Hepatocyte (in vitro differentiated cells): ENCODE results near the gene GALNT5. TPM values are rescaled to one million over a fixed set of nuclear protein-coding genes. Genes with fewer than 3 reads are reported as not detected.

Experiments
- DNase-seq: peaks from one replicate; pipeline ENCODE4 v3.0.0-alpha.2; 2016; ENCODE audit warnings: low spot score
- H2AFZ ChIP-seq: fragments of 200-600 bp; sonication (generic); 2 replicates; pipeline ENCODE4 v1.6.0; 2016; ENCODE audit warnings: antibody characterized with exemption, mild to moderate bottlenecking
- H3K27ac ChIP-seq: fragments of 200-600 bp; sonication (generic); 2 replicates; pipeline ENCODE4 v1.5.1; 2016; ENCODE audit warnings: mild to moderate bottlenecking
- H3K27me3 ChIP-seq: fragments of 200-600 bp; sonication (generic); 2 replicates; pipeline ENCODE4 v1.6.1; 2016
- H3K36me3 ChIP-seq: fragments of 200-600 bp; sonication (generic); replicated peaks from 2 replicates; pipeline ENCODE4 v1.5.1; 2016; ENCODE audit warnings: low read depth; ENCODE audit not compliant: insufficient read depth
- H3K4me1 ChIP-seq: fragments of 200-600 bp; sonication (generic); 2 replicates; pipeline ENCODE4 v1.5.1; 2016; ENCODE audit warnings: mild to moderate bottlenecking, moderate library complexity; ENCODE audit not compliant: insufficient read depth
- H3K4me2 ChIP-seq: fragments of 200-600 bp; sonication (generic); 2 replicates; pipeline ENCODE4 v1.6.0; 2016
- H3K4me3 ChIP-seq: fragments of 200-600 bp; sonication (generic); 2 replicates; pipeline ENCODE4 v1.5.1; 2016; ENCODE audit warnings: mild to moderate bottlenecking
- H3K79me2 ChIP-seq: fragments of 200-600 bp; sonication (generic); 2 replicates; pipeline ENCODE4 v1.6.0; 2017; ENCODE audit warnings: mild to moderate bottlenecking
- H3K9me2 ChIP-seq: fragments of 200-600 bp; sonication (generic); replicated peaks from 2 replicates; pipeline ENCODE4 v1.6.0; 2017; ENCODE audit warnings: mild to moderate bottlenecking; ENCODE audit not compliant: insufficient read depth
- H3K9me3 ChIP-seq: fragments of 200-600 bp; sonication (generic); 2 replicates; pipeline ENCODE4 v1.5.1; 2016; ENCODE audit warnings: low read depth, mild to moderate bottlenecking
- H4K20me1 ChIP-seq: fragments of 200-600 bp; sonication (generic); 2 replicates; pipeline ENCODE4 v1.6.0; 2016; ENCODE audit warnings: mild to moderate bottlenecking; ENCODE audit not compliant: insufficient read depth, poor library complexity, severe bottlenecking
- EZH2 ChIP-seq: fragments of 200-600 bp; sonication (generic); IDR thresholded peaks from 2 replicates; pipeline ENCODE4 v1.6.1; 2016; ENCODE audit warnings: antibody characterized with exemption, mild to moderate bottlenecking, borderline replicate concordance
- EZH2phosphoT487 ChIP-seq: fragments of 200-600 bp; sonication (generic); IDR thresholded peaks from one replicate; pipeline ENCODE4 v1.6.1; 2018; ENCODE audit warnings: antibody characterized with exemption, mild to moderate bottlenecking, low read depth, moderate library complexity; ENCODE audit not compliant: unreplicated experiment, severe bottlenecking
- WGBS: methylation state at CpG from one replicate; pipeline ENCODE4 v1.1.6; 2016; ENCODE audit warnings: low lambda C conversion rate; ENCODE audit errors: missing lambda C conversion rate; 5-methylcytosine and 5-hydroxymethylcytosine counted together
- polyA plus RNA-seq: library from polyadenylated mRNA; unstranded; fragments of >200 nt; fragmentation: Nextera tagmentation; extraction: Ambion mirVana; gene quantifications from 2 replicates; pipeline ENCODE4 v1.2.1, GENCODE V29; 2016
- total RNA-seq: library from RNA; depleted of rRNA; stranded (reverse); fragments of >200 nt; gene quantifications from 2 replicates; pipeline ENCODE4 v1.2.3, GENCODE V29; 2014
- TF ChIP-seq, protein P1 (sequence below): fragments of 200-600 bp; sonication (generic); IDR thresholded peaks from 2 replicates; pipeline ENCODE4 v1.5.1; 2016; ENCODE audit warnings: antibody characterized with exemption, mild to moderate bottlenecking; ENCODE audit not compliant: poor library complexity

The GALNT5 gene
- total and polyA plus RNA-seq, 2 experiments from 2014 or later = 6.0 to 16.3 TPM

DNA sequence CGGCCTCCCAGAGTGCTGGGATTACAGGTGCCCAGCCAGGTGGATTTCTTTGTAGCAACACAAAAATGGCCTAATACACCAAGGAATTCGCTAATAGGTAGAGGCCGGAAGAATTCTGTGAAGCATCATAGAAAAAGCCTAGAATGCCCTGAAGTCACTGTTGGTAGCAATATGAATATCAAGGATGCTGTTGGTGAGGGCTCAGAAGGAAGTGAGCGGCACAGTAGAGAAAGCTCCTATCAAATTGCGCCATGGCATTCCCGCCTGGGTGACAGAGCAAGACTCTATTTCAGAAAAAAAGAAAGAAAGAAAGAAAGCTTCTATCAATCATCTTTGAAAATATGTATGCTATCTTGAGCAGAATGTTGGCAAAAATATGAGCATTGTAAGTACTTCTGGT, 23.8 kb downstream of the GALNT5 start:
- H3K4me2 ChIP-seq = no peak overlapping the region
- H3K9me3 ChIP-seq = no peaks in the 10 kb centered on the region
- H3K27me3 ChIP-seq = no peaks in the 10 kb centered on the region
- H3K4me3 ChIP-seq = no peak overlapping the region
- H3K36me3 ChIP-seq = no peaks in the 10 kb centered on the region
- H3K79me2 ChIP-seq = no peaks in the 10 kb centered on the region
- H3K27ac ChIP-seq = no peak overlapping the region
- no peak for DNase-seq
- no peak for TF ChIP-seq EZH2
- TF ChIP-seq, protein P1, sequence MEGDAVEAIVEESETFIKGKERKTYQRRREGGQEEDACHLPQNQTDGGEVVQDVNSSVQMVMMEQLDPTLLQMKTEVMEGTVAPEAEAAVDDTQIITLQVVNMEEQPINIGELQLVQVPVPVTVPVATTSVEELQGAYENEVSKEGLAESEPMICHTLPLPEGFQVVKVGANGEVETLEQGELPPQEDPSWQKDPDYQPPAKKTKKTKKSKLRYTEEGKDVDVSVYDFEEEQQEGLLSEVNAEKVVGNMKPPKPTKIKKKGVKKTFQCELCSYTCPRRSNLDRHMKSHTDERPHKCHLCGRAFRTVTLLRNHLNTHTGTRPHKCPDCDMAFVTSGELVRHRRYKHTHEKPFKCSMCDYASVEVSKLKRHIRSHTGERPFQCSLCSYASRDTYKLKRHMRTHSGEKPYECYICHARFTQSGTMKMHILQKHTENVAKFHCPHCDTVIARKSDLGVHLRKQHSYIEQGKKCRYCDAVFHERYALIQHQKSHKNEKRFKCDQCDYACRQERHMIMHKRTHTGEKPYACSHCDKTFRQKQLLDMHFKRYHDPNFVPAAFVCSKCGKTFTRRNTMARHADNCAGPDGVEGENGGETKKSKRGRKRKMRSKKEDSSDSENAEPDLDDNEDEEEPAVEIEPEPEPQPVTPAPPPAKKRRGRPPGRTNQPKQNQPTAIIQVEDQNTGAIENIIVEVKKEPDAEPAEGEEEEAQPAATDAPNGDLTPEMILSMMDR = no peak
- TF ChIP-seq EZH2phosphoT487 = no peak
- no peak overlapping the region for H2AFZ ChIP-seq
- no peaks in the 10 kb centered on the region for H3K4me1 ChIP-seq
- WGBS = 98% methylated on average over 6 of the region's 6 CpGs
- no peaks in the 10 kb centered on the region for H3K9me2 ChIP-seq
- no peaks in the 10 kb centered on the region for H4K20me1 ChIP-seq

DNA sequence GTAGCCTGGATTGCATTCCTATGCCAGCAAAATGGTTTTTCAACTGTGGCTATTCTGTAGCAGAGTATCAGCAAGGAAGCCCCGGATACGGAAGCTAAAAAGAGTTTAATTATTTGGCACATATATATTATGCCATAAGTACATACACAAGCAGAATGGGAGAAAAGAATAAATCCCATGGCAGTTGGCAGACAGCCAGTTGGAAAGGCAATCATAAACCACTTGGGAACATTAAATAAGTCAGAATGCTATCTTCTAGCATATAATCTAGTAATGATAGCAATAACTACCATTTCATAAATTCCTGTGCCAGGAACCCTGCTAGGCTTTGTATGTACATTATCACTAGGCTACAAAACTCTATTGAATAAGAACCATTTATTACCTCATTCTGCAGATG, 26.0 kb downstream of the GALNT5 start:
- Histone ChIP-seq H3K9me3 (no peaks in the 10 kb centered on the region), H3K27ac (no peak overlapping the region), H3K4me1 (no peaks in the 10 kb centered on the region), H3K36me3 (no peaks in the 10 kb centered on the region), H2AFZ (no peak overlapping the region), H3K9me2 (no peaks in the 10 kb centered on the region), H3K79me2 (no peaks in the 10 kb centered on the region), H3K27me3 (no peaks in the 10 kb centered on the region), H3K4me3 (no peak overlapping the region), H3K4me2 (no peak overlapping the region), H4K20me1 (no peaks in the 10 kb centered on the region)
- no peak for DNase-seq
- no peak for TF ChIP-seq EZH2
- no peak for TF ChIP-seq EZH2phosphoT487
- TF ChIP-seq, protein P1 = no peak
- WGBS = 85% methylated on average over 2 of the region's 2 CpGs

DNA sequence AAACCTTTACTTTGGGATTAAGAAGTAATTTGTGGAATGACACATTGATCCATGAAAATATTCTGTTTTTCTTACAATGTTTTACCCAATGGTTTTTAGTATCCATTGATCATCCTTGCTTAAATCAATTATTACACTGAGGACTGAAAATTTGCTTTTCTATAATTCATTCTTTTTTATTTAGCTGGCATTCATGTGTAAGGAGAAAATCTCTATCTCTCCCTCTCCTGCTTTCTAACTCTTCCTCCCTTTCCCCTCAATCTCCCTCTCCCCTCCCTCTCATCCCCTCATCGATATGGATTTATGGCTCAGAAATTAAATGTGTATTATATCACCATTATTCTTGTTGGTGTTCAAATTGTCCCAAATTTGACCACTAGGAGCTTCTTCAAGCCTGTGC, 29.7 kb downstream of the GALNT5 start:
- Histone ChIP-seq H3K79me2 (no peaks in the 10 kb centered on the region), H3K27me3 (no peaks in the 10 kb centered on the region), H3K27ac (no peak overlapping the region), H3K9me2 (no peaks in the 10 kb centered on the region), H3K36me3 (no peaks in the 10 kb centered on the region), H3K4me1 (peaks cover 5% of the 10 kb centered on the region), H3K4me3 (no peak overlapping the region), H3K9me3 (no peaks in the 10 kb centered on the region), H2AFZ (no peak overlapping the region), H4K20me1 (no peaks in the 10 kb centered on the region), H3K4me2 (no peak overlapping the region)
- TF ChIP-seq EZH2phosphoT487 (no peak), EZH2 (no peak)
- TF ChIP-seq, protein P1 = no peak
- DNase-seq = no peak
- WGBS = 96% methylated on average over 1 of the region's 1 CpG

DNA sequence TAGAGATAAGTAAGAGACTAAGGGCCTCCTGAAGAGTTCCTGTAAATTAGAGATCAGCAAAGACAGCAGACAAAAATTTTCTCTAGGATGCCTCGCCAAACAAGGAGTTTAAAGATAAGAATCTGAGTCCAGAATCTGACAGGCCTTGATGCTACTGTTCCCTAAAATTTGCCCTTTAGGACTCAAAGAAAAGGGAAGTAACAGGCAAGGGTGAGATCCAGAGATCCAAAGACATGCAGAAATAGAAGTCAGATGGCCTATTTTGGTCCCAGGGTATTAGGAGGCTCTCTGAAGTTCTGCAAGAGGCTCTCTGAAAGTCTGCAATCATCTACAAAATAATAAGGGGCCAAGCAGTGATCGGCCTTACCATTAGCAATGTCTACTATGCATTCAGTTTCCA, 33.0 kb downstream of the GALNT5 start:
- no peak overlapping the region for H3K27ac ChIP-seq
- peaks cover 5% of the 10 kb centered on the region for H3K4me1 ChIP-seq
- H3K36me3 ChIP-seq = no peaks in the 10 kb centered on the region
- no peak for DNase-seq
- no peaks in the 10 kb centered on the region for H3K27me3 ChIP-seq
- H3K79me2 ChIP-seq = no peaks in the 10 kb centered on the region
- H3K4me2 ChIP-seq = no peak overlapping the region
- TF ChIP-seq, protein P1 = no peak
- TF ChIP-seq EZH2phosphoT487 (no peak), EZH2 (no peak)
- no peaks in the 10 kb centered on the region for H4K20me1 ChIP-seq
- no peaks in the 10 kb centered on the region for H3K9me3 ChIP-seq
- H3K4me3 ChIP-seq = no peak overlapping the region
- no peaks in the 10 kb centered on the region for H3K9me2 ChIP-seq
- no peak overlapping the region for H2AFZ ChIP-seq
- 95% methylated on average over 2 of the region's 2 CpGs for WGBS
